Activated T-helper 9 cell treated with anti-CD3 and anti-CD28 coated beads, Interleukin-2, amount 50 U/mL, for 16 hours (primary cell): ENCODE measurements around the gene C2CD3.

Experiments
- DNase-seq: peaks from one replicate; pipeline ENCODE4 v3.0.0-alpha.2; 2020; ENCODE audit warnings: low read depth

The C2CD3 gene

GRCh38 chr11:74018331-74019005, 152.3 kb downstream of the C2CD3 start:
- DNase-seq = no peak

GRCh38 chr11:74017631-74018030, 153.2 kb downstream of the C2CD3 start:
- no peak for DNase-seq

GRCh38 chr11:74015919-74016684, 154.7 kb downstream of the C2CD3 start:
- DNase-seq = no peak

- no peak for DNase-seq
Measured at GRCh38 chr11:74014880-74015279, 155.9 kb downstream of the C2CD3 start.

GRCh38 chr11:74013141-74013540, 157.7 kb downstream of the C2CD3 start:
- no peak for DNase-seq

- DNase-seq = no peak
Measured at GRCh38 chr11:74012074-74012809, 158.6 kb downstream of the C2CD3 start.

- DNase-seq = peak; percentile 28
Measured at GRCh38 chr11:74011360-74012073, 159.3 kb downstream of the C2CD3 start.

GRCh38 chr11:74010306-74011300, 160.2 kb downstream of the C2CD3 start:
- no peak for DNase-seq

- no peak for DNase-seq
Measured at GRCh38 chr11:74009675-74010305, 161.0 kb downstream of the C2CD3 start.

- DNase-seq = no peak
Measured at GRCh38 chr11:74009230-74009547, 161.6 kb downstream of the C2CD3 start.

- DNase-seq = no peak
Measured at GRCh38 chr11:74008373-74009229, 162.2 kb downstream of the C2CD3 start, which contains the start of gene UCP3. Gene UCP3, minus strand, starts transcription at chr11:74009085. Its CDS starts 2,043 bp downstream, at chr11:74007042.

GRCh38 chr11:74007691-74008372, 163.0 kb downstream of the C2CD3 start:
- DNase-seq = no peak

GRCh38 chr11:74006743-74007304, 164.0 kb downstream of the C2CD3 start:
- no peak for DNase-seq

GRCh38 chr11:74005721-74006517, 164.9 kb downstream of the C2CD3 start:
- DNase-seq = no peak

GRCh38 chr11:74004759-74005615, 165.8 kb downstream of the C2CD3 start:
- peak; percentile 62 for DNase-seq

GRCh38 chr11:74004046-74004695, 166.6 kb downstream of the C2CD3 start:
- DNase-seq = no peak
